Breast epithelium (tissue), 3 donors: ENCODE results near the gene A2ML1.

ENCODE experiments used
- POLR2AphosphoS5 ChIP-seq, 3 donors: sonication (generic); formaldehyde crosslinking; IDR thresholded peaks; one replicate each; pipeline ENCODE4 v1.6.1; 2017; ENCODE audit warnings: antibody characterized with exemption in 3 of 3
- TF ChIP-seq, protein P1 (sequence below), 3 donors: fragments of 450-650 bp; IDR thresholded peaks; one replicate each; pipeline ENCODE4 v1.5.1; 2016 to 2017; ENCODE audit warnings: antibody characterized with exemption in 3 of 3, mild to moderate bottlenecking in 3 of 3, moderate library complexity in 3 of 3

DNA sequence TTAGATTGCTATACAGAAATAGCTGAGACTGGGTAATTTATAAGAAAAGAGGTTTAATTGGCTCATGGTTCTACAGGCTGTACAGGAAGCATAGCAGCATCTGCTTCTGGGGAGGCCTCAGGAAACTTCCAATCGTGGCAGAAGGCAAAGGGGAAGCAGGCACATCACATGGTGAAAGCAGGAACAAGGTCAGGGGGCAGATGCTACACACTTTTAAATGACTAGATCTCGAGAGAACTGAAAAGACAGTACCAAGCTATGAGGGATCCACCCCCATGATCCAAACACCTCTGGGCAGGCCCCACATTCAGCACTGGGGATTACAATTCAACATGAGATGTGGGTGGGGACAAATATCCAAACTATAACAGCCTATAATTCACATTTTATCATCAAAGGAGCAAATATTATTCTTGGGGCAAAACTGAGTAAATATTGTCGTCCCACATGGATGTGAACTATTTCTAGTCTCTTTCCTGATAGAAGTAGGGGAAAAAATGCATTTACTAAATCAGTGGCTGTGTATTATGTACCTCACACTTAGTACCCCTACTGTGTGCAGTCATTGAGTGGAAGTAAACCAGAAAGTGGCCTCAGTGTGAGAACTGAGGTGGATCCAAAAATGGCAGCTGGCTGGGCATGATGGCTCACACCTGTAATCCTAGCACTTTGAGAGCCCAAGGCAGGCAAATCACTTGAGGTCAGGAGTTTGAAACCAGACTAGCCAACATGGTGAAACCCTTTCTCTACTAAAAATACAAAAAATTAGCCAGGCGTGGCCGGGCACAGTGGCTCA lies 25.4 kb upstream of the A2ML1 start:
- TF ChIP-seq, protein P1, sequence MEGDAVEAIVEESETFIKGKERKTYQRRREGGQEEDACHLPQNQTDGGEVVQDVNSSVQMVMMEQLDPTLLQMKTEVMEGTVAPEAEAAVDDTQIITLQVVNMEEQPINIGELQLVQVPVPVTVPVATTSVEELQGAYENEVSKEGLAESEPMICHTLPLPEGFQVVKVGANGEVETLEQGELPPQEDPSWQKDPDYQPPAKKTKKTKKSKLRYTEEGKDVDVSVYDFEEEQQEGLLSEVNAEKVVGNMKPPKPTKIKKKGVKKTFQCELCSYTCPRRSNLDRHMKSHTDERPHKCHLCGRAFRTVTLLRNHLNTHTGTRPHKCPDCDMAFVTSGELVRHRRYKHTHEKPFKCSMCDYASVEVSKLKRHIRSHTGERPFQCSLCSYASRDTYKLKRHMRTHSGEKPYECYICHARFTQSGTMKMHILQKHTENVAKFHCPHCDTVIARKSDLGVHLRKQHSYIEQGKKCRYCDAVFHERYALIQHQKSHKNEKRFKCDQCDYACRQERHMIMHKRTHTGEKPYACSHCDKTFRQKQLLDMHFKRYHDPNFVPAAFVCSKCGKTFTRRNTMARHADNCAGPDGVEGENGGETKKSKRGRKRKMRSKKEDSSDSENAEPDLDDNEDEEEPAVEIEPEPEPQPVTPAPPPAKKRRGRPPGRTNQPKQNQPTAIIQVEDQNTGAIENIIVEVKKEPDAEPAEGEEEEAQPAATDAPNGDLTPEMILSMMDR (IDR thresholded peaks at IDR 0.05), result no peak
- no peak for TF ChIP-seq POLR2AphosphoS5 (IDR thresholded peaks at IDR 0.05)
